HFFc6 (cell line): Measurements from ENCODE around the gene KLK15. TPM values are rescaled to one million over a fixed set of nuclear protein-coding genes. Genes with fewer than 3 reads are reported as not detected.

Experiments
- DNase-seq: peaks from one replicate; pipeline ENCODE4 v3.0.0-alpha.2; 2018
- H3K27ac Mint-ChIP-seq: 2 replicates; pipeline ENCODE4 v1.8.0; 2020; ENCODE audit warnings: mild to moderate bottlenecking, mixed read lengths
- H3K27me3 Mint-ChIP-seq: 2 replicates; pipeline ENCODE4 v1.8.0; 2021; ENCODE audit warnings: mild to moderate bottlenecking, moderate library complexity, mixed read lengths; ENCODE audit not compliant: insufficient read depth
- H3K36me3 Mint-ChIP-seq: 2 replicates; pipeline ENCODE4 v1.8.0; 2021; ENCODE audit warnings: low read depth, mixed read lengths
- H3K4me1 Mint-ChIP-seq: 2 replicates; pipeline ENCODE4 v1.8.0; 2020; ENCODE audit warnings: low read depth, mixed read lengths
- H3K4me3 Mint-ChIP-seq: 2 replicates; pipeline ENCODE4 v1.8.0; 2020; ENCODE audit warnings: mild to moderate bottlenecking, moderate library complexity, mixed read lengths
- H3K9me3 Mint-ChIP-seq: 2 replicates; pipeline ENCODE4 v1.8.0; 2020; ENCODE audit warnings: mild to moderate bottlenecking, mixed read lengths
- CTCF ChIP-seq: fragments of 200-600 bp; sonication (generic); IDR thresholded peaks from 2 replicates; pipeline ENCODE4 v1.5.0; 2021; ENCODE audit warnings: antibody characterized with exemption, mild to moderate bottlenecking
- total RNA-seq, 6 experiments: library from RNA; stranded (reverse); fragmentation: NEBNext Ultra II Directional; extraction: Animal tissue kit (Norgen Biotek cat#: 25700); gene quantifications; 2 replicates in 1 of 6; 3 replicates in 5 of 6; pipeline ENCODE4 v1.2.3, GENCODE V29; 2021

KLK15 gene
- total RNA-seq, 6 experiments from 2014 or later = not detected

- no peaks in the 10 kb centered on the region; the same call in 1 of the 2 replicates for H3K9me3 Mint-ChIP-seq
- H3K4me3 Mint-ChIP-seq = no peak overlapping the region
- no peaks in the 10 kb centered on the region for H3K36me3 Mint-ChIP-seq
- H3K27ac Mint-ChIP-seq = no peak overlapping the region
- no peak for TF ChIP-seq CTCF
- H3K4me1 Mint-ChIP-seq = no peaks in the 10 kb centered on the region
- peaks cover 24% of the 10 kb centered on the region for H3K27me3 Mint-ChIP-seq
- no peak for DNase-seq
Observed at GRCh38 chr19:50832666-50833065, 708 bp downstream of the KLK15 start.

GRCh38 chr19:50831026-50831396 lies 2.4 kb downstream of the KLK15 start:
- Mint-ChIP-seq H3K36me3 (no peaks in the 10 kb centered on the region), H3K4me1 (no peaks in the 10 kb centered on the region), H3K27me3 (peaks cover 25% of the 10 kb centered on the region), H3K27ac (no peak overlapping the region), H3K4me3 (no peak overlapping the region), H3K9me3 (no peaks in the 10 kb centered on the region; the same call in 1 of the 2 replicates)
- TF ChIP-seq CTCF = no peak
- no peak for DNase-seq

- Mint-ChIP-seq H3K36me3 (no peaks in the 10 kb centered on the region), H3K27ac (no peak overlapping the region), H3K4me1 (no peaks in the 10 kb centered on the region), H3K4me3 (no peak overlapping the region), H3K9me3 (no peaks in the 10 kb centered on the region; the same call in 1 of the 2 replicates), H3K27me3 (peaks cover 25% of the 10 kb centered on the region)
- no peak for TF ChIP-seq CTCF
- no peak for DNase-seq
Observed at GRCh38 chr19:50830266-50831025, 2.9 kb downstream of the KLK15 start.

GRCh38 chr19:50829801-50830200 lies 3.6 kb downstream of the KLK15 start:
- DNase-seq = no peak

GRCh38 chr19:50827476-50827875 lies 5.9 kb downstream of the KLK15 start:
- no peaks in the 10 kb centered on the region for H3K4me1 Mint-ChIP-seq
- H3K27me3 Mint-ChIP-seq = peaks cover 27% of the 10 kb centered on the region
- H3K27ac Mint-ChIP-seq = no peak overlapping the region
- no peaks in the 10 kb centered on the region; the same call in 1 of the 2 replicates for H3K9me3 Mint-ChIP-seq
- H3K36me3 Mint-ChIP-seq = no peaks in the 10 kb centered on the region
- TF ChIP-seq CTCF = no peak
- no peak overlapping the region for H3K4me3 Mint-ChIP-seq
- no peak for DNase-seq

More at GRCh38 chr19:50829801-50830200, 3.6 kb downstream of the KLK15 start:
- Mint-ChIP-seq H3K4me1 (no peaks in the 10 kb centered on the region), H3K36me3 (no peaks in the 10 kb centered on the region), H3K9me3 (no peaks in the 10 kb centered on the region; the same call in 1 of the 2 replicates), H3K27me3 (peaks cover 25% of the 10 kb centered on the region), H3K27ac (no peak overlapping the region), H3K4me3 (no peak overlapping the region)
- no peak for TF ChIP-seq CTCF
